Dermis microvascular lymphatic vessel endothelial cell (primary cell): ENCODE measurements around the gene SYMPK. TPM values are rescaled to one million over a fixed set of nuclear protein-coding genes. Genes with fewer than 3 reads are reported as not detected.
A peak's percentile ranks its signal among the peaks of the same experiment; 100 is the strongest.

Experiments
- DNase-seq, 2 donors: peaks; one replicate each; pipeline versions ENCODE4 v3.0.0 to v3.0.0-alpha.2; 2010; ENCODE audit warnings: low read depth in 2 of 2
- total RNA-seq: library from RNA; depleted of rRNA; stranded (reverse); fragments of >200 nt; gene quantifications from 2 replicates; pipeline ENCODE4 v1.2.1, GENCODE V29; 2014

The SYMPK gene
- total RNA-seq, 1 donor from 2014 or later, result 22.1 TPM

- DNase-seq, result no peak
Observed at GRCh38 chr19:45781214-45782161, 81.5 kb downstream of the SYMPK start.

- no peak for DNase-seq
Observed at GRCh38 chr19:45780448-45781213, 82.3 kb downstream of the SYMPK start.

- no peak for DNase-seq
Observed at GRCh38 chr19:45780146-45780447, 82.8 kb downstream of the SYMPK start.

- peak in 1 of 2 donors; percentile 89 for DNase-seq
Observed at GRCh38 chr19:45779231-45780145, 83.5 kb downstream of the SYMPK start.

- DNase-seq, result no peak
Observed at GRCh38 chr19:45778010-45778661, 84.8 kb downstream of the SYMPK start.

GRCh38 chr19:45777395-45777961 lies 85.5 kb downstream of the SYMPK start:
- DNase-seq, result no peak

- no peak for DNase-seq
Observed at GRCh38 chr19:45774765-45775164, 88.2 kb downstream of the SYMPK start.

- DNase-seq, result no peak
Observed at GRCh38 chr19:45773384-45773783, 89.6 kb downstream of the SYMPK start.

- no peak for DNase-seq
Observed at GRCh38 chr19:45772912-45773311, 90.0 kb downstream of the SYMPK start.

GRCh38 chr19:45772130-45772840 lies 90.7 kb downstream of the SYMPK start:
- no peak for DNase-seq

- DNase-seq, result no peak
Observed at GRCh38 chr19:45771311-45771933, 91.5 kb downstream of the SYMPK start.

GRCh38 chr19:45770192-45771101 lies 92.5 kb downstream of the SYMPK start:
- peak; percentile 96 to 100 for DNase-seq

- no peak for DNase-seq
Observed at GRCh38 chr19:45769821-45770191, 93.1 kb downstream of the SYMPK start.

- DNase-seq, result peak; percentile 96 to 98
Observed at GRCh38 chr19:45768984-45769782, 93.8 kb downstream of the SYMPK start, which contains the start of gene SIX5. Gene SIX5 (minus strand): TSS chr19:45769252. CDS start chr19:45768844, 408 bp downstream.

GRCh38 chr19:45768655-45768983 lies 94.3 kb downstream of the SYMPK start:
- peak in 1 of 2 donors; percentile 43 for DNase-seq

- peak in 1 of 2 donors; percentile 70 for DNase-seq
Observed at GRCh38 chr19:45767881-45768654, 94.9 kb downstream of the SYMPK start.

GRCh38 chr19:45767410-45767880 lies 95.5 kb downstream of the SYMPK start:
- peak in 1 of 2 donors; percentile 77 for DNase-seq
